HepG2 (cell line): Measurements from ENCODE around the gene SMG5. TPM values are rescaled to one million over a fixed set of nuclear protein-coding genes. Genes with fewer than 3 reads are reported as not detected.
A peak's percentile ranks its signal among the peaks of the same experiment; 100 is the strongest.

Experiments
- ATAC-seq: fragments of 200-7000 bp; cut with Tn5 transposase; 3 replicates; pipeline ENCODE4 v1.9.1; 2020; ENCODE audit warnings: mild to moderate bottlenecking, moderate library complexity
- BruUV-seq: library from RNA; stranded (reverse); fragments of 400-500 nt; replicated peaks from 2 replicates; lab custom pipeline; 2021; lab: Mats Ljungman, UMichigan
- CTCF ChIA-PET: fragments of 300-600 bp; formaldehyde crosslinking; extraction: SDS; loops from one replicate; lab custom pipeline; 2021; ENCODE audit warnings: low total read pairs, inconsistent platforms, low intra/inter-chr PET ratio; lab: Yijun Ruan, JAX
- POLR2A ChIA-PET: fragments of 350-600 bp; sonication (Branson Sonifier 250); formaldehyde crosslinking; loops from one replicate; lab custom pipeline; 2020; ENCODE audit warnings: antibody characterized with exemption, inconsistent platforms; lab: Yijun Ruan, JAX
- DNase-seq: peaks from one replicate; pipeline ENCODE4 v3.0.0-alpha.2; 2015; ENCODE audit warnings: low spot score
- FAIRE-seq: peaks from 3 replicates; lab custom pipeline; 2011; peaks lifted over from hg19 to GRCh38; lab: Jason Lieb, UNC
- H2AFZ ChIP-seq: one replicate; pipeline ENCODE4 v1.6.1; 2011; ENCODE audit warnings: low read length, inconsistent platforms
- H3K27ac ChIP-seq: fragments of 300-600 bp; 3 replicates; pipeline ENCODE4 v1.8.0; 2011; ENCODE audit warnings: mixed run types, mild to moderate bottlenecking, mixed read lengths, low read length, inconsistent platforms; ENCODE audit not compliant: insufficient read depth; ENCODE audit errors: extremely low read length
- H3K27me3 ChIP-seq, 2 experiments: fragments of 200-600 bp in 1 of 2; 2 replicates in 1 of 2; 3 replicates in 1 of 2; pipeline versions ENCODE4 v1.6.0 to v1.8.0; 2011; ENCODE audit warnings: low read length in 2 of 2, mild to moderate bottlenecking in 2 of 2, moderate library complexity in 2 of 2, inconsistent platforms in 1 of 2; ENCODE audit not compliant: insufficient read depth in 2 of 2, control insufficient read depth in 1 of 2
- H3K36me3 ChIP-seq, 2 experiments: fragments of 200-600 bp in 1 of 2; replicated peaks in 1 of 2; 2 replicates in 1 of 2; 3 replicates in 1 of 2; pipeline versions ENCODE4 v1.5.1 to v1.8.0; 2011; ENCODE audit warnings: low read length in 2 of 2, inconsistent platforms in 1 of 2; ENCODE audit not compliant: insufficient read depth in 2 of 2, control insufficient read depth in 1 of 2
- H3K4me1 ChIP-seq: 2 replicates; pipeline ENCODE4 v1.5.1; 2012; ENCODE audit warnings: low read length, inconsistent platforms; ENCODE audit not compliant: insufficient read depth
- H3K4me2 ChIP-seq: 2 replicates; pipeline ENCODE4 v1.6.0; 2011; ENCODE audit warnings: low read depth, low read length, inconsistent platforms
- H3K4me3 ChIP-seq, 3 experiments: fragments of 200-600 bp in 1 of 3; sonication (generic), shearing (Covaris generic) in 1 of 3; replicated peaks in 1 of 3; 2 replicates each; pipeline ENCODE4 v1.5.1; 2011 to 2016; ENCODE audit warnings: low read length in 3 of 3, inconsistent platforms in 2 of 3, low read depth in 2 of 3, mild to moderate bottlenecking in 2 of 3, control low read depth in 1 of 3, mixed read lengths in 1 of 3; ENCODE audit not compliant: insufficient read depth in 1 of 3
- H3K79me2 ChIP-seq: one replicate; pipeline ENCODE4 v1.6.1; 2011; ENCODE audit warnings: low read length, inconsistent platforms; ENCODE audit not compliant: insufficient read depth
- H3K9ac ChIP-seq: 2 replicates; pipeline ENCODE4 v1.6.0; 2011; ENCODE audit warnings: mild to moderate bottlenecking, low read depth, low read length, inconsistent platforms; ENCODE audit not compliant: insufficient read depth
- H3K9me3 ChIP-seq: 2 replicates; pipeline ENCODE4 v1.5.1; 2012; ENCODE audit warnings: mild to moderate bottlenecking, low read length
- H4K20me1 ChIP-seq: 2 replicates; pipeline ENCODE4 v1.6.0; 2011; ENCODE audit warnings: inconsistent platforms, mild to moderate bottlenecking, low read length, moderate library complexity; ENCODE audit not compliant: insufficient read depth
- FOXO1 ChIP-seq: sonication (generic); formaldehyde crosslinking; IDR thresholded peaks from 2 replicates; pipeline ENCODE4 v1.4.0; 2020; ENCODE audit warnings: missing genetic modification reagents
- MYC ChIP-seq: sonication (generic); formaldehyde crosslinking; IDR thresholded peaks from 2 replicates; pipeline ENCODE4 v1.9.0; 2021; ENCODE audit warnings: missing genetic modification reagents, borderline replicate concordance
- POLR2A ChIP-seq, 2 experiments: IDR thresholded peaks; 2 replicates each; pipeline ENCODE4 v1.6.1; 2011; ENCODE audit warnings: low read depth in 2 of 2, low read length in 2 of 2, mild to moderate bottlenecking in 1 of 2, moderate library complexity in 1 of 2; ENCODE audit not compliant: insufficient read depth in 1 of 2
- RORA ChIP-seq: sonication (generic); formaldehyde crosslinking; IDR thresholded peaks from 2 replicates; pipeline ENCODE4 v1.5.0; 2020; ENCODE audit warnings: mild to moderate bottlenecking, missing genetic modification reagents, moderate library complexity
- STAG1 ChIP-seq: sonication (generic); formaldehyde crosslinking; IDR thresholded peaks from 2 replicates; pipeline ENCODE4 v1.4.0; 2020; ENCODE audit warnings: missing genetic modification reagents
- ZC3H13 ChIP-seq: sonication (generic); formaldehyde crosslinking; IDR thresholded peaks from 2 replicates; pipeline ENCODE4 v1.8.1; 2023; ENCODE audit warnings: mild to moderate bottlenecking, missing genetic modification reagents, moderate library complexity
- ZMYM3 ChIP-seq: sonication (generic); formaldehyde crosslinking; IDR thresholded peaks from 2 replicates; pipeline ENCODE4 v1.5.1; 2020; ENCODE audit warnings: mild to moderate bottlenecking, missing genetic modification reagents
- ZNF550 ChIP-seq: sonication (generic); formaldehyde crosslinking; IDR thresholded peaks from 2 replicates; pipeline ENCODE4 v1.4.0; 2020; ENCODE audit warnings: mild to moderate bottlenecking, missing genetic modification reagents, borderline replicate concordance
- ZNF598 ChIP-seq: sonication (generic); formaldehyde crosslinking; IDR thresholded peaks from 2 replicates; pipeline ENCODE4 v1.5.1; 2020; ENCODE audit warnings: mild to moderate bottlenecking, missing genetic modification reagents, borderline replicate concordance
- WGBS: methylation state at CpG from one replicate; pipeline ENCODE4 v1.1.6; 2017; ENCODE audit warnings: low lambda C conversion rate; 5-methylcytosine and 5-hydroxymethylcytosine counted together
- in situ Hi-C: cut with HindIII; loops from 2 replicates; pipeline ENCODE4 v1.10.0; 2017; ENCODE audit warnings: low pct_unique_long_range_greater_than_20kb; ENCODE audit not compliant: extremely low pct_ligation_motif_present
- intact Hi-C: fragments of 100-400 bp; cut with micrococcal nuclease; formaldehyde crosslinking; loops from one replicate; pipeline ENCODE4 v1.10.0; 2022; ENCODE audit not compliant: unreplicated experiment
- polyA plus RNA-seq, 8 experiments: library from polyadenylated mRNA; depleted of rRNA in 3 of 8; stranded (reverse) in 7 of 8; unstranded in 1 of 8; fragments of >200 nt; fragmentation: Illumina TruSeq in 4 of 8; extraction: Trizol in 4 of 8; gene quantifications; 2 replicates each; pipeline versions ENCODE4 v1.2.1 to v1.2.3, GENCODE V29; 2011 to 2016; ENCODE audit warnings: low read depth in 4 of 8, missing spikeins in 1 of 8, mixed read lengths in 1 of 8; ENCODE audit not compliant: insufficient read depth in 1 of 8
- total RNA-seq, 5 experiments: library from RNA; depleted of rRNA; stranded (reverse); fragments of >200 nt; fragmentation: Illumina TruSeq; extraction: Trizol; gene quantifications; 2 replicates each; pipeline ENCODE4 v1.2.3, GENCODE V29; 2016; ENCODE audit warnings: low read depth in 1 of 5
- TF ChIP-seq, protein P1 (sequence below): sonication (generic); formaldehyde crosslinking; IDR thresholded peaks from 2 replicates; pipeline ENCODE4 v1.5.0; 2020; ENCODE audit warnings: missing genetic modification reagents
- TF ChIP-seq, protein P2 (sequence below): sonication (generic); formaldehyde crosslinking; IDR thresholded peaks from 2 replicates; pipeline ENCODE4 v1.4.0; 2020; ENCODE audit warnings: missing genetic modification reagents

The SMG5 gene
- total and polyA plus RNA-seq, 2 of the 13 experiments (the other 11 are each of a cell fraction or from before 2014, with no cell fraction given) = 50.5 to 84.0 TPM

DNA sequence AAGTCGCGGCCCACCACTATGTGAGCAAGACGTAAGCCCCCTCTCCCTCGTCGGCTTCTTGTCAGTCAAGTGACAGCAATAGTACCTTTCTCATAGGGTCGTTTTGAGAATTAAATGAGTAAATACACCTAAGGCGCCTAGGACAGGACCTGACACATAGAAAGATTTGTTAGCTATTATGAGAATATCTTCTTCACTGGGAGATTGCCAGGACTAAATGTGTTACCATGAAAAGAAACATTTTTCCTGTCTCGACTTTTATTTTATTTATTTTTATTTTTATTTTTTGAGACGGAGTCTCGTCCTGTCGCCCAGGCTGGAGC lies 69.0 kb downstream of the SMG5 start:
- Histone ChIP-seq H3K4me1 (peaks cover 36% of the 10 kb centered on the region), H2AFZ (no peak overlapping the region), H3K4me2 (peak overlapping the region; percentile 93), H3K4me3 (peak overlapping the region; percentile 75 to 88 (median 82)), H3K9ac (peak overlapping the region; percentile 97), H4K20me1 (no peaks in the 10 kb centered on the region), H3K27ac (peak overlapping the region; percentile 99), H3K9me3 (no peaks in the 10 kb centered on the region), H3K79me2 (peaks cover 28% of the 10 kb centered on the region), H3K27me3 (no peaks in the 10 kb centered on the region; a peak in 1 of 5 replicates), H3K36me3 (peaks cover 7 to 29% of the 10 kb centered on the region in 2 experiments)
- in situ Hi-C loops = no loop called here
- ATAC-seq = no peak
- intact Hi-C loops = no loop called here
- FAIRE-seq = no peak
- POLR2A ChIA-PET = interaction anchor here (0.9 to 3.0 kb wide), 26 partner anchors 10 to 280 kb away, joined by 3 to 61 read pairs (median 8); partner anchors contain the start of genes KHDC4, PAQR6, SLC25A44 and SMG5
- TF ChIP-seq POLR2A (IDR thresholded peaks at IDR 0.05; ENCODE audit: insufficient read depth in 1 of 2, low read depth in 2 of 2, low read length in 2 of 2) = no peak
- no peak for TF ChIP-seq ZNF598 (CRISPR knock-in tag)
- TF ChIP-seq ZC3H13 (CRISPR knock-in tag) = 0 out of 2 replicates have a peak, but pooled peaks have one; percentile 1
- peak; percentile 5; the same call in 1 of the 2 replicates for TF ChIP-seq ZMYM3 (CRISPR knock-in tag)
- DNase-seq = no peak
- BruUV-seq = no TSS peak
- CTCF ChIA-PET = interaction anchor here (0.8 kb wide), 1 partner anchor 20 kb away, joined by 3 read pairs; no protein-coding TSS in a partner anchor
- WGBS = 20% methylated on average over 11 of the region's 11 CpGs

DNA sequence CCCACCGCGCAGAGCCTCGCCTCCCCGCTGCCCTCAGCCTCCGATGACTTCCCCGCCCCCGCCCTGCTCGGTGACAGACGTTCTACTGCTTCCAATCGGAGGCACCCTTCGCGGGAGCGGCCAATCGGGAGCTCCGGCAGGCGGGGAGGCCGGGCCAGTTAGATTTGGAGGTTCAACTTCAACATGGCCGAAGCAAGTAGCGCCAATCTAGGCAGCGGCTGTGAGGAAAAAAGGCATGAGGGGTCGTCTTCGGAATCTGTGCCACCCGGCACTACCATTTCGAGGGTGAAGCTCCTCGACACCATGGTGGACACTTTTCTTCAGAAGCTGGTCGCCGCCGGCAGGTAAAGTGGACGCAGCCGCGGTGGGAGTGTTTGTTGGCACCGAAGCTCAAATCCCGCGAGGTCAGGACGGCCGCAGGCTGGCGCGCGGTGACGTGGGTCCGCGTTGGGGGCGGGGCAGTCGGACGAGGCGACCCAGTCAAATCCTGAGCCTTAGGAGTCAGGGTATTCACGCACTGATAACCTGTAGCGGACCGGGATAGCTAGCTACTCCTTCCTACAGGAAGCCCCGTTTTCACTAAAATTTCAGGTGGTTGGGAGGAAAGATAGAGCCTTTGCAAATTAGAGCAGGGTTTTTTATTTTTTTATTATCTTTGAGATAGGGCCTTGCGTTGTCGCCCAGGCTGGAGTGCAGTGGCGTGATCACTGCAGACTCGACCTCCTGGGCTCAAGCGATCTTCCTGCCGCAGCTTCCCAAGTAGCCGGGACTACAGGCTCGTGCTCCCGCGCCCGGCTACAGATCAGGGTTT lies 69.6 kb downstream of the SMG5 start, which contains the start of gene PMF1:
TSS of gene PMF1 (plus strand) at position 175 of the 811 bp plus-strand sequence. CDS start at position 184, 9 bp downstream.
- H3K36me3 ChIP-seq = peaks cover 7 to 34% of the 10 kb centered on the region in 2 experiments
- H3K27me3 ChIP-seq = no peaks in the 10 kb centered on the region; a peak in 1 of 5 replicates
- ChIA-PET POLR2A (interaction anchor here (0.8 to 3.0 kb wide), 36 partner anchors 10 to 354 kb away, joined by 3 to 61 read pairs (median 6); partner anchors contain the start of genes KHDC4, MEF2D, PAQR6 and SLC25A44), CTCF (interaction anchor here (0.8 kb wide), 1 partner anchor 20 kb away, joined by 3 read pairs; no protein-coding TSS in a partner anchor)
- H3K9me3 ChIP-seq = no peaks in the 10 kb centered on the region
- TSS peak; percentile 84 for BruUV-seq
- FAIRE-seq (no peak), ATAC-seq (peak; percentile 98), DNase-seq (peak; percentile 92)
- peaks cover 36% of the 10 kb centered on the region for H3K4me1 ChIP-seq
- no peaks in the 10 kb centered on the region for H4K20me1 ChIP-seq
- peak within 1 kb of the TSS; percentile 93 for H3K4me2 ChIP-seq
- H2AFZ ChIP-seq = peak within 1 kb of the TSS; percentile 91
- intact Hi-C loops = no loop called here
- H3K4me3 ChIP-seq = peak within 1 kb of the TSS; percentile 75 to 88 (median 82)
- WGBS = 2% methylated on average over 35 of the region's 61 CpGs
- peaks cover 28% of the 10 kb centered on the region for H3K79me2 ChIP-seq
- H3K27ac ChIP-seq = peak within 1 kb of the TSS; percentile 99
- H3K9ac ChIP-seq = peak within 1 kb of the TSS; percentile 97
- in situ Hi-C loops = no loop called here
- TF ChIP-seq, protein P1, sequence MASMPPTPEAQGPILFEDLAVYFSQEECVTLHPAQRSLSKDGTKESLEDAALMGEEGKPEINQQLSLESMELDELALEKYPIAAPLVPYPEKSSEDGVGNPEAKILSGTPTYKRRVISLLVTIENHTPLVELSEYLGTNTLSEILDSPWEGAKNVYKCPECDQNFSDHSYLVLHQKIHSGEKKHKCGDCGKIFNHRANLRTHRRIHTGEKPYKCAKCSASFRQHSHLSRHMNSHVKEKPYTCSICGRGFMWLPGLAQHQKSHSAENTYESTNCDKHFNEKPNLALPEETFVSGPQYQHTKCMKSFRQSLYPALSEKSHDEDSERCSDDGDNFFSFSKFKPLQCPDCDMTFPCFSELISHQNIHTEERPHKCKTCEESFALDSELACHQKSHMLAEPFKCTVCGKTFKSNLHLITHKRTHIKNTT (CRISPR knock-in tag) = no peak
- TF ChIP-seq MYC (CRISPR knock-in tag) (peak; percentile 87), RORA (CRISPR knock-in tag) (no peak), ZNF550 (CRISPR knock-in tag) (no peak), FOXO1 (no peak; the same call in 1 of the 2 replicates), STAG1 (CRISPR knock-in tag) (no peak)
- TF ChIP-seq, protein P2, sequence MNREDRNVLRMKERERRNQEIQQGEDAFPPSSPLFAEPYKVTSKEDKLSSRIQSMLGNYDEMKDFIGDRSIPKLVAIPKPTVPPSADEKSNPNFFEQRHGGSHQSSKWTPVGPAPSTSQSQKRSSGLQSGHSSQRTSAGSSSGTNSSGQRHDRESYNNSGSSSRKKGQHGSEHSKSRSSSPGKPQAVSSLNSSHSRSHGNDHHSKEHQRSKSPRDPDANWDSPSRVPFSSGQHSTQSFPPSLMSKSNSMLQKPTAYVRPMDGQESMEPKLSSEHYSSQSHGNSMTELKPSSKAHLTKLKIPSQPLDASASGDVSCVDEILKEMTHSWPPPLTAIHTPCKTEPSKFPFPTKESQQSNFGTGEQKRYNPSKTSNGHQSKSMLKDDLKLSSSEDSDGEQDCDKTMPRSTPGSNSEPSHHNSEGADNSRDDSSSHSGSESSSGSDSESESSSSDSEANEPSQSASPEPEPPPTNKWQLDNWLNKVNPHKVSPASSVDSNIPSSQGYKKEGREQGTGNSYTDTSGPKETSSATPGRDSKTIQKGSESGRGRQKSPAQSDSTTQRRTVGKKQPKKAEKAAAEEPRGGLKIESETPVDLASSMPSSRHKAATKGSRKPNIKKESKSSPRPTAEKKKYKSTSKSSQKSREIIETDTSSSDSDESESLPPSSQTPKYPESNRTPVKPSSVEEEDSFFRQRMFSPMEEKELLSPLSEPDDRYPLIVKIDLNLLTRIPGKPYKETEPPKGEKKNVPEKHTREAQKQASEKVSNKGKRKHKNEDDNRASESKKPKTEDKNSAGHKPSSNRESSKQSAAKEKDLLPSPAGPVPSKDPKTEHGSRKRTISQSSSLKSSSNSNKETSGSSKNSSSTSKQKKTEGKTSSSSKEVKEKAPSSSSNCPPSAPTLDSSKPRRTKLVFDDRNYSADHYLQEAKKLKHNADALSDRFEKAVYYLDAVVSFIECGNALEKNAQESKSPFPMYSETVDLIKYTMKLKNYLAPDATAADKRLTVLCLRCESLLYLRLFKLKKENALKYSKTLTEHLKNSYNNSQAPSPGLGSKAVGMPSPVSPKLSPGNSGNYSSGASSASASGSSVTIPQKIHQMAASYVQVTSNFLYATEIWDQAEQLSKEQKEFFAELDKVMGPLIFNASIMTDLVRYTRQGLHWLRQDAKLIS (CRISPR knock-in tag) = no peak
